Ovary (tissue), 3 donors: Measurements from ENCODE around the gene HENMT1.

ENCODE experiments used
- CTCF ChIP-seq, 3 donors: fragments of 450-650 bp in 2 of 3; fragments of 200-600 bp in 1 of 3; IDR thresholded peaks; one replicate each; pipeline versions ENCODE4 v1.5.1 to v1.8.0; 2016 to 2022; ENCODE audit warnings: antibody characterized with exemption in 3 of 3, mild to moderate bottlenecking in 1 of 3
- POLR2A ChIP-seq: fragments of 450-650 bp; IDR thresholded peaks from one replicate; pipeline ENCODE4 v1.6.1; 2017; ENCODE audit warnings: antibody characterized with exemption, mild to moderate bottlenecking, moderate library complexity
- donor health status: DM: no; HTN: no; CAD: no.

GRCh38 chr1:108639899-108640560 is 20.9 kb downstream of the HENMT1 start:
- TF ChIP-seq CTCF (IDR thresholded peaks at IDR 0.05): no peak
- TF ChIP-seq POLR2A: no peak
